ENCODE results near the gene MAPK8.
"Not testable (repeated sequence)": the region's sequence is repeated elsewhere in the genome, so short reads cannot be mapped to it uniquely, and the experiment has no call there.

MAPK8 gene

DNA sequence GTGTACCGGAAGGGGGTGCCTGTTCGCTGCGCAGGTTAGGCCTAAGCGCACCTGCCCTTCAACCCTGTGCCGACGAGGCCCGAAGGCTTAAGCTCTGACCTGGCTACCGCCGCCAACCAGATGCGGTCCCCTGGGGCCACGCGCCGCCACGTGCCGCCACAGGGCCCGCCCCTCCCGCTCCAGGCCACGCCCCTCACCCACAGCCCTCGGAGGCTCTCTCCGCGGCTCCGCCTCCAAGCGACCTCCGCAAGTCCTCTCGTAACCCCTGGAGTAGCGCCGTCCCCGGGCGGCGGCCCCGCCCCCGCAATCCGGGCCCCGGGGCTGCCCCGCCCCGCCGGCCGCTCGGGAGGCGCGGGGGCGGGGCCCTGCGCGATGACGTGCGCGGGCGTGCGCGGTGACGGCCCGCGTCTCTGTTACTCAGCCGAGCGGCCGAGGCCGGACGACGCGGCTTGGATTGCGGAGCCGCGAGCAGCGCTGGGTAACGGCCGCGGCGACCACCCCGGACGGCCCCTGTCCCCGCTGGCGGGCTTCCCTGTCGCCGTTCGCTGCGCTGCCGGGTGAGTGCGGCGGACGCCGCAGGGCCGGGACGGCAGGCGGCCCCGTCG, at the start of gene MAPK8:
Gene MAPK8 (plus strand): TSS at position 413 of the 605 bp plus-strand sequence. CDS start 94,984 bp downstream, outside the sequence.
- peak; percentile 89 for DNase-seq (ENCODE audit: low read depth)

DNA sequence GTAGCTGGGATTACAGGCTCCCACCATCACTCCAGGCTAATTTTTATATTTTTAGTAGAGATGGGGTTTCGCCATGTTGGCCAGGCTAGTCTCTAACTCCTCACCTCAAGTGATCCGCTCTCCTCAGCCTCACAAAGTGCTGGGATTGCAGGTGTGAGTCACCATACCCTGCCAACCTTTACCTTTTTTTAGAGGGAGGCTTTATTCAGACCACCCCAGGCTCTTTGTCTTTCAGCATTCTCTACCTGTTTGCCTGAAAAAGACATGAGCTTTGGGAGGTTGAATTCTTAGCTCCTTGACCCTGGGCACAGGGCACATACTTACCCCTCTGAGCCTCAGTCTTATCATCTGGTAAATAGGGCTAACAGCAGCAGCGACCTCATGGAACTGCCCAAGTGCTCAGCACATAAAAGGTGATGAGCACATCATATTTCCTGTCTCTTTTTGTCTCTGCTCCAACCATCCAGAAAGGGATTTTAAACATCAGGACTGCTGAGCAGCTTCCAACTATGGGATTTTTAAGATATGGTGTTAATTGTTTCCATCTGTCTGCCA, 49.0 kb upstream of the MAPK8 start:
- DNase-seq (ENCODE audit: low read depth): no peak

GRCh38 chr10:48258105-48258504, 48.4 kb upstream of the MAPK8 start:
- DNase-seq (ENCODE audit: low read depth): no peak

DNA sequence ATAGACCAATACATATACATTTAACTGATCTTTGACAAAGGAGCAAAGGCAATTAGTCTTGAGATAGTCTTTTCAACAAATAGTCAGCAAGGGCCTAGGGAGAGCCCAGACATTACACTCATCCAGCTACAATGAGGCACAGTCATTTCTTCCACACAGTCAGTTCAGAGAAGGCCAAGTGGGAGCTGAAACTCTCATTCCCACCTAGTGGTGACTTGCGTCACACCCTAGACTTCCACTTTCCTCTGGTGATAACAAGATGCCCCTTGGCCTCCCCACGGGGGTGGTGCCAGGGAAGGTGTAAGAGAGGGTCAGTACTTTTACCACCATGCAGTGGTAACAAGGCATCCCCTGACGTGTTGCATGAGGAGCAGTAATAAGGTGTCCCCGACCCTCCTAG, 39.9 kb upstream of the MAPK8 start:
- no peak for DNase-seq (ENCODE audit: low read depth)

- DNase-seq (ENCODE audit: low read depth): no peak
Measured at GRCh38 chr10:48271047-48271730, 35.3 kb upstream of the MAPK8 start.

GRCh38 chr10:48272682-48273081, 33.8 kb upstream of the MAPK8 start:
- DNase-seq (ENCODE audit: low read depth): no peak

DNA sequence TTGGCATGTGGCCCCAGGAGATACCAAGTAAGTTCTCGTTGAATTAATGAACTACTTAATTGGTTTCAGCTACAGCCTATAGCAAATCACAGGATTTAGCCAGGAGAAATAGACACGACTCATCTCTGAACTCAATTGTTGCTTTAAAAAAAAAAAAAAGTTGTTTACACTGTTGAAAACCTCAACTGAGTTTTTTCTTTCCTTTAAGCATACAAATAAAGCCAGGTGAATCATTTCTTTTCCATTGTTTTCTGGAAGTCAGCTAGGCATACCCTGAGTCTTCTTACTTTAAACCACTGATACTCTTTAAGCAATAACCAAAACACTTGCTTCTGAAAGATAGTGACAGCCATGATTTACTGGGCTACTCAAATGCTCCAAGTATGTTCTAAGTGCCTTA, 32.7 kb upstream of the MAPK8 start:
- no peak for DNase-seq (ENCODE audit: low read depth)

DNA sequence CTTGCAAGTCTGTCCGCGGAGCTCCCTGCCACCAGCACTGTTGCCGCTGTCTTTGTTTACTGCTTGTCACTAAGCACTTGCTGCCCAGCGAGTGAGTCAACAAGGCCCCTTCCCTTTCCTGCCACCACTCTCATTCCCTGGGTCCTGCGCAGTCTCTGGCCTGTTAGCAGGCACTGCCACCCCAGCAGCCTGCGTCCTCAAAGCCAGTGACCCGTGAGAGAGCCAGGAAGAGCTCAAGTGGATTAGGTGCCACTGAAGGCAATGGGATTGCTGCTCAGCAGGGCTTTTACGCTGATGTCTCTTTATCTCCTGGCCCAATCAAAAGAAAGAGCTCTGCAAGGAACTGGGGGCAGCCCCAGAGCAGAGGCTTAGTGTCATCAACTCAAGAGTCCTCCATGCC, 31.8 kb upstream of the MAPK8 start, which contains the start of gene FRMPD2:
Gene FRMPD2 (minus strand): TSS at position 61 of the 400 bp plus-strand sequence. CDS start 129 bp downstream, outside the sequence.
- no peak for DNase-seq (ENCODE audit: low read depth)

GRCh38 chr10:48277093-48277492, 29.4 kb upstream of the MAPK8 start:
- DNase-seq (ENCODE audit: low read depth): no peak

GRCh38 chr10:48279081-48279751, 27.3 kb upstream of the MAPK8 start:
- DNase-seq (ENCODE audit: low read depth): no peak

DNA sequence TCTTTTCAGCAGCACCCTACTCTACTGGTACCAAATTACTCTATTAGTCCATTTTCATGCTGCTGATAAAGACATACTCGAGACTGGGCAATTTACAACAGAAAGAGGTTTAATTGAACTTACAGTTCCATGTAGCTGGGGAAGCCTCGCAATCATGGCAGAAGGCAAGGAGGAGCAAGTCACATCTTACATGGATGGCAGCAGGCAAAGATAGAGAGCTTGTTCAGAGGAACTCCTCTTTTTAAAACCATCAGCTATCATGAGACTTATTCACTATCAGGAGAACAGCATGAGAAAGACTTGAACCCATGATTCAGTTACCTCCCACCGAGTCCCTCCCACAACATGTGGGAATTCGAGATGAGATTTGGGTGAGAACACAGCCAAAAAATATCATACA, 24.8 kb upstream of the MAPK8 start:
- DNase-seq (ENCODE audit: low read depth): not testable (repeated sequence)

GRCh38 chr10:48282829-48283228, 23.6 kb upstream of the MAPK8 start:
- no peak for DNase-seq (ENCODE audit: low read depth)

- no peak for DNase-seq (ENCODE audit: low read depth)
Measured at GRCh38 chr10:48284002-48284546, 22.4 kb upstream of the MAPK8 start.

GRCh38 chr10:48284811-48285210, 21.7 kb upstream of the MAPK8 start:
- DNase-seq (ENCODE audit: low read depth): no peak

DNA sequence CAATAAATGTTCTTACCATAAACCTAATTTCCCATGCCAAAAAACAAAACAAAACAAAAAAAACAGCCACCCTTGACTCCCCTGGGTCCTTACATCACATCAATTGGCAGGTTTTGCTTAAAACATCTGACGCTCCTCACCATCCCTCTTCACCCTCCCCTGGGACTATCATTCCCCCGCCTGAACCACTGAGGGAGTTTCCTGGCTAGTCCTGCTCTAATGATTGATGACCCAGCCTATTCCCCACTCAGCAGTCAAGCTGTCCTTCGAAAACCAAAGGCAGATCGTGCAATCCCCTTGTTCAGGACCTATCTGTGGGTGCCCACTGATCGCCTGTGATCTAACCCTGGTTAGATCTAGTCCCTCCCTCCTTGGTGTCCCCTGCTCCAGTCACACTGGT, 20.8 kb upstream of the MAPK8 start:
- DNase-seq (ENCODE audit: low read depth): no peak

DNA sequence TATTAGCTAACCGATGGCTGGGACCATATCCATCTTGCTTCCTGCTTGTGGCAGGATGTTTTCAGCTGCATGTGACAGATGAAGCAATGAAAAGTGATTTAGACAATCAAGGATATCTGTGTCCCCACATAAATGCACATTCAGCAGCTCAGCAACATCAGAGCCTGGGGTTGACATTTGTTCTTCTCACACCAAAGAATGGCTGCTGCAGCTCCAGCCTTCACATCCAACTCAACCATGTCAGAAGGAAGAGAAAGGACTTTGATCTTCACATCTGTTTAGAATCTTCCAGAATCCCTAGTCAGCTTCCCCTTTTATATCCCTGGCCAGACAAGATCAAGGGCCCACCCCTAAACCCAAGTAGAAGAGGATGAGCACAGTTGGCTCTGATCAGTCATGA, 20.1 kb upstream of the MAPK8 start:
- DNase-seq (ENCODE audit: low read depth): no peak

GRCh38 chr10:48287417-48288391, 18.8 kb upstream of the MAPK8 start:
- DNase-seq (ENCODE audit: low read depth): no peak

GRCh38 chr10:48288661-48289060, 17.8 kb upstream of the MAPK8 start:
- no peak for DNase-seq (ENCODE audit: low read depth)

DNA sequence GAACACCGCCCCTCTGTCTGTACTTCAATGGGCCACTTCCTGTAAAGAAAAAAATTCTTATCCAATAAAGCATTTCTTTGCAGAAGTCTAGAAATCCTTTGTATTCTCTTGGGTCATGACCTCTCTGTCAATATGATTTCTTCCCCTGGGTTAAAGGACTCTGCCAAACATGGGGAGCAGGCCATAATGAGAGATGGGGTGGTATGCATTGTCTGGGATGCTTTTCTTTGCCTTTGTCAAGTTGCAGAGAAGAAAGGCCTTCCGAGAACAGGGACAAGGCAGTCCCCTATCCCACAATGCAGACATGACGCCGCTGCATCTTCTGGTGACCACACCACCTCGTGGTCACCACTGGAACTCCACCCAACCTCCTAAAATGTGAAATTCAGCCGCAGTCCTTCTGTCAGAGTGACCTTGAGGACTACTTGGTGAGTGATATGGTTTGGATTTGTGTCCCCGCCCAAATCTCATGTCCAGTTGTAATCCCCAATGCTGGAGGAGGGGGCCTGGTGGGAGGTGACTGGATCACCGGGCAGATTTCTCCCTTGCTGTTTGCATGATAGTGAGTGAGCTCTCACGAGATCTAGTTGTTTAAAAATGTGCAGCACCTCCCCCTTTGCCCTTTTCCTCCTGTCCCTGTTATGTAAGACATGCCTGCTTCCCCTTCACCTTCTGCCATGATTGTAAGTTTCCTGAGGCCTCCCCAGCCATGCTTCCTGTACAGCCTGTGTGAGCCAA, 16.8 kb upstream of the MAPK8 start:
- DNase-seq (ENCODE audit: low read depth): peak; percentile 30

GRCh38 chr10:48290286-48290685, 16.2 kb upstream of the MAPK8 start:
- DNase-seq (ENCODE audit: low read depth): no peak

- DNase-seq (ENCODE audit: low read depth): no peak
Measured at GRCh38 chr10:48291190-48291589, 15.3 kb upstream of the MAPK8 start.
